HG02852 (cell line): ENCODE measurements around the gene GPR89B.
"Not testable (repeated sequence)": the region's sequence is repeated elsewhere in the genome, so short reads cannot be mapped to it uniquely, and the experiment has no call there.

ENCODE experiments used
- ATAC-seq: cut with Tn5 transposase; IDR thresholded peaks from one replicate; pipeline ENCODE4 v1.9.1; 2021; ENCODE audit warnings: mild to moderate bottlenecking, moderate library complexity; ENCODE audit not compliant: unreplicated experiment

The GPR89B gene

DNA sequence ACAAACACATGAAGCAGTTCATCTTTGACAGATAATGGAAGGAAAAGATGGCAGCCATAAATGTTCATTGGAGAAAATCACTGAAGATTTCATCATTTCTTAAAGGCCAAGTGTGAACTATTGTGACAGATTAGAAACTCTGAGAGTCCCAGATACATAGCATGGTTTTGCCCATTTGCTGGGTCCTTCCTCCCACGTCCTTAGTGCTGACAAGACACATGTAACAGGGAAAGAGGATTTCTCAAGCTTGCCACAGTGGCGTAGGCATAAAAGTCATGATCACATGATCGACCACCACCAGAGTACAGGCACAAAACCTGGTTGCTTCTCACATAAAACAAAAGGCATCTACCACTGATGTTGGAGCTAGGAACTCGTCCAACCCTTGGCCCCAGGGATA lies 98.8 kb downstream of the GPR89B start:
- not testable (repeated sequence) for ATAC-seq

DNA sequence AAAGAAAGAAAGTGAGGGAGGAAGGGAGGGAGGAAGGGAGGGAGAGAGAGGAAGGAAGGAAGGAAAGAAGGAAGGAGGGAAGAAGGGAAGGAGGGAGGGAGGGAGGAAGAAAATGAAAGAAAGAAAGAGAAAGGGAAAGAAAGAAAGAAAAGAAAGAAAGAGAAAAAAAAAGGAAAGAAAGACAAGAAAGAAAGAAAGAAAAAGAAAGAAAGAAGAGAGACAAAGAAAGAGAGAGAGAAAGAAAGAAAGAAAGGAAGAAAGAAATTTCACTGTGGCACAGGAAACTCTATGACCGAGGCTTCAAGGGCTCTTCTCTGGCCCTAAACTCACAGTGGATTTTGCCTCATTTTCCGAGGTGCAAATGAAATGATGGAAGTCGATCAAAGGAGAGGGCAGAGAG lies 104.0 kb downstream of the GPR89B start:
- ATAC-seq: not testable (repeated sequence)

DNA sequence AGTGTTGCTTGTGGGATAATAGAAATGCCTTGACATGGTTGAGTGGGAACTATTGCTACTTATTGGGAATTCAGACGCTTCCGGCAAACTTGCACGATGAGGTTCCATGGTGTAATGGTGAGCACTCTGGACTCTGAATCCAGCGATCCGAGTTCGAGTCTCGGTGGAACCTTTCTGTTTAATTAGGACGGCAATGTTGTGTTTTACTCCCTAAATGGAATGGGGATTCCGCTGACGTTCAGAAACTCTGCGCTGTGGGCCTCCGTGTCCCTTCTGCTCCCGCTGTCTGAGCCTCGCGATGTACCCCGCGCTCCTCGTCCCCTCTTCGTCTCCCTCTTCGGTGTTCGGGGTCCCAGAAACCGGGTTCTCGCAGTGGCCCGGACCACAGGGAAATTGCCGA lies 104.5 kb downstream of the GPR89B start:
- ATAC-seq: not testable (repeated sequence)

DNA sequence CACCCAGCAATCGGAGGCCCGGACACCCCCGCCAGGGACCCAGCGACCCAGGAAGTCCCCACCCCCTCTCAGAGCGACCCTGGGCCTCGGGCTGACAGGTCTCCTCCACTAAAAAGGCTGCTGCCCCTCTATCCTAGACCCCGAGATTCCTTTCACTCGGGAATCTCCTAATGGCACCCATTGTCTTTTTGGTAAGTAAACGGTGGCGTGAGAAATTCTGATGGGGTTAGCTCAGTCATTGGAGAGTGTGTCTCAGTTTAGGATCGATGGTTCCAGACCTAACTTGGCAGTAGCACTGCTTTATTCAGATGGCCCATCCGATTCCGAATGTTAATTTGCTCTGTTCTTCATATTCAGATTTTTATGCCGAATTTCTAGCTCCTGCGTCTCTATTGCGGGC lies 104.9 kb downstream of the GPR89B start:
- ATAC-seq: not testable (repeated sequence)

DNA sequence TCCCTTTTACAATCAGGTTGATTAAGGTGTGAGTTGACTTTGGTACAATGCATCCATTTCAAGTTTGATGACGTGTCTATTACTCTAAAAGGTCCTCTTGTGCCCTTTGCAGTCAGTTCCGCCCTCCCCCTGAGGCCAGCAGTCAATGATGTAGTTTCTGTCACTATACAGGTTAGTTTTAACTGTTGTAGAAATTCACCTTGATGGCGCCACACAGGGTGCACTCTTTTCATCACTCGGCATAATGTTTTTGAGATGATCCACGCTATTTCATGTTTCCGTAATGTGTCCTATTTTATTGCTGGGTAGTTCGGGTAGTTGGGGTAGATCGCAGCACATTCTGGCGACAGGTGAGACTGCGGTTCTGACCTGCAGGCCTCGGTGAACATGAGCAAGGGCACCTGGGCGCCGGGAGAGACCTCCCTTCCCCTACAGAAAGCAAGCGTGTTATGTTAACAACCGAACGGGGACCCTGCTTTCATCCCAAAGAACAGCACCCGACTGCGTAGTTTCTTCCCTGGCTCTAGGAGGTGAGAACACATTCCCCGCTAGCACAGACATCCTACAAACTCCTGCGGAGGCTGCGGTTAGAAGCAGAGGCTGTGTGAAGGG lies 109.7 kb downstream of the GPR89B start:
- not testable (repeated sequence) for ATAC-seq

DNA sequence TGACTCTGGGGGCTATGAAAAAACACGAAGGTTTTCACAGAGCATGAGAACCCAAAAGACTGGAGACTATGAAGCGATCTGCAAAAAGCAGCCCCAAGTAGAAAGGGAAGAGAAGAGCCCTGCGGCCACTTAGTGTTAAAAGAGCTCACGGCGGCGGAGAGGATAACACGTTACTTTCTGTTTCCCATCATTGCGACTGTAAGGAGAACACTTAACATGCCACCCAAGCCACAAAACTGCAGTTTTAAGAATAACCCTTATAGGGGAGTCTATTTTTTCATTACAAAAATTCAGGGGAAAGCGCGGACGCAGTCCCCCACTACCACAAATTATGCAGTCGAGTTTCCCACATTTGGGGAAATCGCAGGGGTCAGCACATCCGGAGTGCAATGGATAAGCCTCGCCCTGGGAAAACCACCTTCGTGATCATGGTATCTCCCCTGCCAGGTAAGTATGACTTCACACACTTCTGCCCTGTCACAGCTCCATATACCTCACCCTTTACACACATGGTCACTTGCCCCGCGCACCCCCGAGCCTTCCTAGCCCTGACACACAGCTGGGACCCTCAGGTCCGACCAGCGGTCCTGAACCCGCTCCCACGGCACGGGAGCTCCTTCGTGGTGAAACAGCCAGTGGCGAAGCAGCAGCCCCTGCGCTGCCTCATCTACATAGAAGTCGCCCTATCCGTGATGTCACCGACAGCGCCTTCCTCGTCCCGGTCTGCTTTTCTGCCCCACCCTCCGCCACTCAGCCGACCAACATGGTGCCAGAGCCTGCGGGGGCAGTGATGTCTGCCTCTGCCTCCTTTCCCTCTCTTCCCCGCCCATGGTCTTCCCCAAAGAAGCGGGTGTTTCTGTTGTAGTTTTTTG lies 110.5 kb downstream of the GPR89B start:
- ATAC-seq: peak; percentile 76
